ENCODE results near the gene STIP1.

DNA sequence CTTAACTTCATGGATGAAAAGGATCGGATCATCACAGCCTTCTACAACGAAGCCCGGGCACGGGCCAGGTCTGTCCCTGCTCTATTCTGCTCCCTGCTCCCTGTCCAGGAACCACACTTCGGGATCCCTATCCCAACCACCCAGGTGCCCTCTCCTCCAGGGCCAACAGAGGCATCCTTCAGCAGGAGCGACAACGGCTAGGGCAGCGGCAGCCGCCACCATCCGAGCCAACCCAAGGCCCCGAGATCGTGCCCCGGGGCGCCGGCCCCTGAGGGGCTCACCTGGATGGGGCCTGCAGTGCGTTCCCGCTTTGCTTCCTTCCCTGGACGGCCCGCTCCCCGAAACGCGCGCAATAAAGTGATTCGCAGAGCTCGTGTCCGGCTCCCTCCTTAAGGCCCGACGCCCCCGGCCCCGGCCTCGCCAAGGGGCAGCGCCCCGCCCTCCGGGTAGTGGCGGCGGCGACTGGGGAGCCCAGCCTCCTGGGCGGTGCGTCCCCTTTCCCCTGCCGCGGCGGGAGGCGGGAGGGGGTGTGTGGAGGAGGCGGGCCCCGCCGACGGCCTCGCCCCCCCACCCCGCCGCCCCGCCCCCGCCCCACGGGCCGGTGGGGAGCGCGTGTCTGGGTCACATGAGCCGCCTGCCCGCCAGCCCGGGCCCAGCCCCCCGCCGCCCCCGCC, 48.1 kb downstream of the STIP1 start, which contains the start of gene VEGFB:
- TF ChIP-seq EZH2 (IDR thresholded peaks at IDR 0.05) = no peak
- TF ChIP-seq CTCF (IDR thresholded peaks at IDR 0.05) = no peak
- peak; percentile 5 for TF ChIP-seq EZH2phosphoT487 (IDR thresholded peaks at IDR 0.05)
